Globus pallidus (tissue), 1 donor: ENCODE data around the gene ALMS1.
A peak's percentile ranks its signal among the peaks of the same experiment; 100 is the strongest.
"Not testable (repeated sequence)": the region's sequence is repeated elsewhere in the genome, so short reads cannot be mapped to it uniquely, and the experiment has no call there.

Experiments used
- DNase-seq: peaks from one replicate; pipeline ENCODE4 v3.0.0-alpha.2; 2015; ENCODE audit warnings: low spot score

ALMS1 gene

GRCh38 chr2:73385504-73386341, at the start of gene ALMS1:
ALMS1 (plus strand) TSS chr2:73385836; CDS start chr2:73385869, 33 bp downstream.
- peak; percentile 88 for DNase-seq

- no peak for DNase-seq
Measured at GRCh38 chr2:73337828-73338227, 47.8 kb upstream of the ALMS1 start.

- DNase-seq: no peak
Measured at GRCh38 chr2:73339201-73339600, 46.4 kb upstream of the ALMS1 start.

- no peak for DNase-seq
Measured at GRCh38 chr2:73341039-73341438, 44.6 kb upstream of the ALMS1 start.

- no peak for DNase-seq
Measured at GRCh38 chr2:73343992-73344391, 41.6 kb upstream of the ALMS1 start.

GRCh38 chr2:73344747-73345146, 40.9 kb upstream of the ALMS1 start:
- not testable (repeated sequence) for DNase-seq

GRCh38 chr2:73350035-73350691, 35.5 kb upstream of the ALMS1 start:
- DNase-seq: no peak

- no peak for DNase-seq
Measured at GRCh38 chr2:73356097-73356496, 29.5 kb upstream of the ALMS1 start.

GRCh38 chr2:73359915-73360697, 25.5 kb upstream of the ALMS1 start:
- no peak for DNase-seq

GRCh38 chr2:73366060-73366459, 19.6 kb upstream of the ALMS1 start:
- DNase-seq: no peak

- DNase-seq: no peak
Measured at GRCh38 chr2:73368781-73369180, 16.9 kb upstream of the ALMS1 start.

- no peak for DNase-seq
Measured at GRCh38 chr2:73370348-73370747, 15.3 kb upstream of the ALMS1 start.

GRCh38 chr2:73373344-73373743, 12.3 kb upstream of the ALMS1 start:
- DNase-seq: no peak

GRCh38 chr2:73374269-73374668, 11.4 kb upstream of the ALMS1 start:
- DNase-seq: no peak

- DNase-seq: no peak
Measured at GRCh38 chr2:73376681-73377080, 9.0 kb upstream of the ALMS1 start.

GRCh38 chr2:73383036-73383435, 2.6 kb upstream of the ALMS1 start:
- no peak for DNase-seq

GRCh38 chr2:73385123-73385503, 523 bp upstream of the ALMS1 start:
- DNase-seq: no peak

GRCh38 chr2:73386342-73386868, 769 bp downstream of the ALMS1 start:
- no peak for DNase-seq

GRCh38 chr2:73386894-73387636, 1.4 kb downstream of the ALMS1 start:
- no peak for DNase-seq

GRCh38 chr2:73402386-73403103, 16.9 kb downstream of the ALMS1 start:
- DNase-seq: no peak

- DNase-seq: no peak
Measured at GRCh38 chr2:73403237-73403636, 17.6 kb downstream of the ALMS1 start.
